SK-N-SH (cell line): ENCODE data around the gene NCKAP5. TPM values are rescaled to one million over a fixed set of nuclear protein-coding genes. Genes with fewer than 3 reads are reported as not detected.

Experiments
- CTCF ChIA-PET: fragments of 300-600, 350-600 bp; formaldehyde crosslinking; extraction: SDS; loops from one replicate; lab custom pipeline; 2021; lab: Yijun Ruan, JAX
- POLR2A ChIA-PET: fragments of 350-600 bp; sonication (Branson Sonifier 250); formaldehyde crosslinking; extraction: SDS; loops from one replicate; lab custom pipeline; 2020; ENCODE audit warnings: antibody characterized with exemption, inconsistent platforms; lab: Yijun Ruan, JAX
- DNase-seq: peaks from one replicate; pipeline ENCODE4 v3.0.0; 2012
- H2AFZ ChIP-seq: fragments of 200-600 bp; sonication (generic); 2 replicates; pipeline ENCODE4 v1.8.1; 2016; ENCODE audit warnings: antibody characterized with exemption, mild to moderate bottlenecking, low read depth
- H3F3A ChIP-seq: fragments of 200-600 bp; sonication (generic); replicated peaks from 2 replicates; pipeline ENCODE3; 2016; ENCODE audit warnings: antibody characterized with exemption, mild to moderate bottlenecking; ENCODE audit not compliant: insufficient read depth
- H3K27ac ChIP-seq, 2 experiments: fragments of 200-500 bp in 1 of 2; fragments of 200-600 bp in 1 of 2; sonication (Bioruptor generic) in 1 of 2; sonication (generic), shearing (Covaris generic) in 1 of 2; 2 replicates each; pipeline versions ENCODE4 v1.5.1 to v1.6.1; 2014 to 2016; ENCODE audit warnings: low read depth in 2 of 2, inconsistent platforms in 1 of 2, low read length in 1 of 2, mild to moderate bottlenecking in 1 of 2, mixed read lengths in 1 of 2
- H3K27me3 ChIP-seq: fragments of 200-600 bp; sonication (generic), shearing (Covaris generic); 2 replicates; pipeline ENCODE4 v1.6.1; 2016; ENCODE audit warnings: mixed run types; ENCODE audit not compliant: insufficient read depth
- H3K36me3 ChIP-seq, 2 experiments: fragments of 200-500 bp in 1 of 2; fragments of 200-600 bp in 1 of 2; sonication (Bioruptor generic) in 1 of 2; sonication (generic) in 1 of 2; replicated peaks in 1 of 2; 2 replicates each; pipeline versions ENCODE3 to v1.5.1; 2014 to 2016; ENCODE audit warnings: low read length in 1 of 2, mild to moderate bottlenecking in 1 of 2; ENCODE audit not compliant: insufficient read depth in 2 of 2, control insufficient read depth in 1 of 2
- H3K4me1 ChIP-seq, 2 experiments: fragments of 200-500 bp in 1 of 2; fragments of 200-600 bp in 1 of 2; sonication (Bioruptor generic) in 1 of 2; sonication (generic), shearing (Covaris generic) in 1 of 2; 2 replicates each; pipeline versions ENCODE4 v1.5.1 to v1.6.1; 2014 to 2016; ENCODE audit warnings: low read depth in 1 of 2, low read length in 1 of 2, mixed run types in 1 of 2; ENCODE audit not compliant: insufficient read depth in 2 of 2, control insufficient read depth in 1 of 2
- H3K4me2 ChIP-seq: fragments of 200-600 bp; sonication (generic), shearing (Covaris generic); 2 replicates; pipeline ENCODE4 v1.6.1; 2017; ENCODE audit warnings: mixed run types
- H3K4me3 ChIP-seq, 2 experiments: fragments of 200-500 bp in 1 of 2; fragments of 200-600 bp in 1 of 2; sonication (Bioruptor generic) in 1 of 2; sonication (generic), shearing (Covaris generic) in 1 of 2; 2 replicates each; pipeline versions ENCODE4 v1.5.1 to v1.8.1; 2014 to 2016; ENCODE audit warnings: low read depth in 2 of 2, inconsistent platforms in 1 of 2, low read length in 1 of 2, mild to moderate bottlenecking in 1 of 2, mixed read lengths in 1 of 2, moderate library complexity in 1 of 2
- H3K79me2 ChIP-seq: fragments of 200-600 bp; sonication (generic); 2 replicates; pipeline ENCODE4 v1.8.1; 2017; ENCODE audit warnings: mild to moderate bottlenecking; ENCODE audit not compliant: insufficient read depth
- H3K9ac ChIP-seq: fragments of 200-600 bp; sonication (generic); 2 replicates; pipeline ENCODE4 v1.6.1; 2017; ENCODE audit warnings: mixed run types
- H3K9me2 ChIP-seq: fragments of 200-600 bp; sonication (generic); 2 replicates; pipeline ENCODE4 v1.6.1; 2017; ENCODE audit warnings: mixed run types
- H3K9me3 ChIP-seq: fragments of 200-600 bp; sonication (generic); 2 replicates; pipeline ENCODE4 v1.6.1; 2017; ENCODE audit warnings: mixed run types, mild to moderate bottlenecking, moderate library complexity
- H4K20me1 ChIP-seq: fragments of 200-600 bp; sonication (generic); 2 replicates; pipeline ENCODE4 v1.6.1; 2017; ENCODE audit warnings: mild to moderate bottlenecking, mixed run types; ENCODE audit not compliant: insufficient read depth
- CTCF ChIP-seq: fragments of 200-600 bp; sonication (generic); IDR thresholded peaks from 2 replicates; pipeline ENCODE4 v1.6.1; 2017; ENCODE audit warnings: antibody characterized with exemption, mild to moderate bottlenecking, moderate library complexity
- EP300 ChIP-seq, 2 experiments: IDR thresholded peaks; 2 replicates each; pipeline versions ENCODE4 v1.4.0 to v1.6.1; 2012; ENCODE audit warnings: borderline replicate concordance in 1 of 2, low read depth in 1 of 2, low read length in 1 of 2
- FOSL2 ChIP-seq: IDR thresholded peaks from 2 replicates; pipeline ENCODE4 v1.4.0; 2012; ENCODE audit warnings: low read depth, mild to moderate bottlenecking, moderate library complexity, borderline replicate concordance
- FOXJ3 ChIP-seq: sonication (generic); formaldehyde crosslinking; IDR thresholded peaks from 2 replicates; pipeline ENCODE4 v1.5.1; 2020; ENCODE audit warnings: mild to moderate bottlenecking, missing genetic modification reagents
- FOXM1 ChIP-seq: IDR thresholded peaks from 2 replicates; pipeline ENCODE4 v1.4.0; 2012; ENCODE audit warnings: low read depth, mild to moderate bottlenecking
- JUND ChIP-seq: IDR thresholded peaks from 2 replicates; pipeline ENCODE4 v1.4.0; 2012
- MAX ChIP-seq: IDR thresholded peaks from 2 replicates; pipeline ENCODE4 v1.4.0; 2012; ENCODE audit warnings: low read depth
- MXI1 ChIP-seq: IDR thresholded peaks from 2 replicates; pipeline ENCODE4 v1.6.1; 2012; ENCODE audit warnings: mild to moderate bottlenecking, low read depth, low read length, improper control_type of control experiment
- NFIC ChIP-seq: IDR thresholded peaks from 2 replicates; pipeline ENCODE4 v1.4.0; 2012; ENCODE audit warnings: borderline replicate concordance
- NRF1 ChIP-seq: IDR thresholded peaks from 2 replicates; pipeline ENCODE4 v1.6.1; 2012; ENCODE audit warnings: low read depth, mild to moderate bottlenecking, low read length
- PBX3 ChIP-seq: IDR thresholded peaks from 2 replicates; pipeline ENCODE4; 2012
- POLR2AphosphoS5 ChIP-seq: IDR thresholded peaks from 2 replicates; pipeline ENCODE4 v1.6.1; 2012; ENCODE audit warnings: low read depth, low read length
- RAD21 ChIP-seq: IDR thresholded peaks from 2 replicates; pipeline ENCODE4 v1.6.1; 2012; ENCODE audit warnings: mild to moderate bottlenecking, low read length
- RCOR1 ChIP-seq: fragments of 150-350 bp; IDR thresholded peaks from 2 replicates; pipeline ENCODE4 v1.6.1; 2017; ENCODE audit warnings: antibody characterized with exemption, low read length
- RFX5 ChIP-seq: IDR thresholded peaks from 2 replicates; pipeline ENCODE4 v1.6.1; 2012; ENCODE audit warnings: mild to moderate bottlenecking, improper control_type of control experiment, low read length
- RXRA ChIP-seq: IDR thresholded peaks from 2 replicates; pipeline ENCODE4 v1.4.0; 2012; ENCODE audit warnings: low read depth, mild to moderate bottlenecking, borderline replicate concordance
- SIN3A ChIP-seq: IDR thresholded peaks from 2 replicates; pipeline ENCODE4 v1.6.1; 2012; ENCODE audit warnings: low read depth, mild to moderate bottlenecking, low read length, moderate library complexity, borderline replicate concordance
- TCF12 ChIP-seq: IDR thresholded peaks from 2 replicates; pipeline ENCODE4 v1.4.0; 2012
- TEAD4 ChIP-seq: IDR thresholded peaks from 2 replicates; pipeline ENCODE4 v1.4.0; 2012; ENCODE audit warnings: mild to moderate bottlenecking, borderline replicate concordance; ENCODE audit not compliant: insufficient read depth
- YY1 ChIP-seq: IDR thresholded peaks from 2 replicates; pipeline ENCODE4 v1.4.0; 2012; ENCODE audit warnings: low read depth, mild to moderate bottlenecking
- ZBTB33 ChIP-seq: IDR thresholded peaks from 2 replicates; pipeline ENCODE4 v1.4.0; 2012; ENCODE audit warnings: low read depth, borderline replicate concordance
- WGBS: methylation state at CpG from one replicate; pipeline ENCODE4 v1.1.6; 2017; ENCODE audit warnings: low lambda C conversion rate; 5-methylcytosine and 5-hydroxymethylcytosine counted together
- polyA plus RNA-seq, 3 experiments: library from polyadenylated mRNA; depleted of rRNA; stranded (reverse); fragments of >200 nt; gene quantifications; 2 replicates each; pipeline ENCODE4 v1.2.3, GENCODE V29; 2012

The NCKAP5 gene
- polyA plus RNA-seq, 1 of the 3 experiments (the other 2 are of a cell fraction) = 0.02 TPM

GRCh38 chr2:132923787-132924186 lies 644.5 kb downstream of the NCKAP5 start:
- Histone ChIP-seq H2AFZ (no peak overlapping the region), H3K9me2 (no peaks in the 10 kb centered on the region), H3K4me2 (no peak overlapping the region), H3K27ac (peak overlapping the region in 1 of 2 experiments; percentile 47; a peak in 2 of 4 replicates), H3K4me1 (peaks cover 0 to 8% of the 10 kb centered on the region in 2 experiments; a peak in 2 of 4 replicates), H3F3A (no peaks in the 10 kb centered on the region), H3K9ac (no peak overlapping the region), H3K4me3 (no peak overlapping the region), H3K9me3 (no peaks in the 10 kb centered on the region), H3K36me3 (no peaks in the 10 kb centered on the region), H4K20me1 (no peaks in the 10 kb centered on the region), H3K79me2 (no peaks in the 10 kb centered on the region), H3K27me3 (no peaks in the 10 kb centered on the region)
- POLR2A ChIA-PET = no interaction called here
- no peak for TF ChIP-seq MAX
- TF ChIP-seq MXI1 = no peak
- TF ChIP-seq RFX5 = no peak
- TF ChIP-seq PBX3 = peak; percentile 48
- TF ChIP-seq ZBTB33 = no peak
- TF ChIP-seq EP300 (IDR thresholded peaks at IDR 0.05; ENCODE audit: borderline replicate concordance in 1 of 2, low read depth in 1 of 2, low read length in 1 of 2) = peak in 1 of 2 experiments; percentile 51; a peak in 1 of 4 replicates
- no peak for TF ChIP-seq FOXM1
- TF ChIP-seq NRF1 = no peak
- no peak for TF ChIP-seq YY1
- TF ChIP-seq TCF12 = peak; percentile 61
- no peak for TF ChIP-seq CTCF
- TF ChIP-seq TEAD4 = no peak
- TF ChIP-seq RAD21 = no peak
- no peak for TF ChIP-seq FOSL2
- TF ChIP-seq SIN3A = no peak
- no peak for TF ChIP-seq RXRA
- TF ChIP-seq FOXJ3 (CRISPR knock-in tag) = no peak
- no peak for TF ChIP-seq RCOR1
- peak; percentile 33; the same call in 1 of the 2 replicates for TF ChIP-seq NFIC
- TF ChIP-seq POLR2AphosphoS5 = no peak
- TF ChIP-seq JUND = no peak
- CTCF ChIA-PET = interaction anchor here (0.8 to 1.3 kb wide), 3 partner anchors 38 to 272 kb away, joined by 3 read pairs; no protein-coding TSS in a partner anchor
- DNase-seq = peak; percentile 52
- WGBS = 10% methylated on average over 3 of the region's 3 CpGs
